ENCODE measurements around the gene KIF21B. TPM values are rescaled to one million over a fixed set of nuclear protein-coding genes. Genes with fewer than 3 reads are reported as not detected.

KIF21B gene
- total RNA-seq, 2 experiments from 2014 or later: 93.5 to 94.0 TPM

- ATAC-seq: no peak
- Mint-ChIP-seq H3K4me1 (ENCODE audit: low read depth) (peaks cover 85% of the 10 kb centered on the region), H3K27me3 (no peaks in the 10 kb centered on the region), H3K9me3 (no peaks in the 10 kb centered on the region), H3K36me3 (ENCODE audit: low read depth) (peaks cover 40% of the 10 kb centered on the region), H3K4me3 (peak overlapping the region; percentile 91), H3K27ac (peak overlapping the region; percentile 97)
- DNase-seq: peak; percentile 38
- intact Hi-C loops (cut with micrococcal nuclease): no loop called here
- POLR2A ChIA-PET: interaction anchor here (0.8 to 2.3 kb wide), 6 partner anchors 9 to 125 kb away, joined by 3 to 10 read pairs (median 3); no protein-coding TSS in a partner anchor
- CTCF ChIA-PET: interaction anchor here (1.6 to 10.7 kb wide), 7 partner anchors 8 to 102 kb away, joined by 3 to 74 read pairs (median 20); partner anchors contain the start of gene KIF21B
- TF ChIP-seq CTCF (IDR thresholded peaks at IDR 0.05): no peak
Observed at GRCh38 chr1:201016943-201017827, 6.3 kb downstream of the KIF21B start.

- DNase-seq (no peak), ATAC-seq (no peak)
- CTCF ChIA-PET: interaction anchor here (0.8 to 9.5 kb wide), 10 partner anchors 9 to 214 kb away, joined by 3 to 68 read pairs (median 9); partner anchors contain the start of gene KIF21B
- Mint-ChIP-seq H3K27me3 (no peaks in the 10 kb centered on the region), H3K9me3 (no peaks in the 10 kb centered on the region), H3K4me3 (peak overlapping the region; percentile 68), H3K27ac (peak overlapping the region; percentile 97), H3K36me3 (ENCODE audit: low read depth) (peaks cover 38% of the 10 kb centered on the region), H3K4me1 (ENCODE audit: low read depth) (peaks cover 92% of the 10 kb centered on the region)
- intact Hi-C loops (cut with micrococcal nuclease): no loop called here
- no peak for TF ChIP-seq CTCF (IDR thresholded peaks at IDR 0.05)
- POLR2A ChIA-PET: interaction anchor here (1.0 to 2.3 kb wide), 6 partner anchors 8 to 137 kb away, joined by 3 to 10 read pairs (median 4); partner anchors contain the start of genes KIF21B and TMEM9
Observed at GRCh38 chr1:201016211-201016651, 7.3 kb downstream of the KIF21B start.

- intact Hi-C loops (cut with micrococcal nuclease): no loop called here
- Mint-ChIP-seq H3K27me3 (no peaks in the 10 kb centered on the region), H3K4me3 (peak overlapping the region; percentile 68), H3K27ac (peak overlapping the region; percentile 97), H3K36me3 (ENCODE audit: low read depth) (peaks cover 37% of the 10 kb centered on the region), H3K4me1 (ENCODE audit: low read depth) (peaks cover 92% of the 10 kb centered on the region), H3K9me3 (no peaks in the 10 kb centered on the region)
- TF ChIP-seq CTCF (IDR thresholded peaks at IDR 0.05): no peak
- ATAC-seq (peak; percentile 55), DNase-seq (peak; percentile 58)
- CTCF ChIA-PET: interaction anchor here (0.8 to 9.5 kb wide), 10 partner anchors 9 to 213 kb away, joined by 3 to 68 read pairs (median 9); partner anchors contain the start of gene KIF21B
- POLR2A ChIA-PET: interaction anchor here (1.2 to 2.3 kb wide), 5 partner anchors 9 to 138 kb away, joined by 3 to 10 read pairs (median 4); partner anchors contain the start of genes KIF21B and TMEM9
Observed at GRCh38 chr1:201015551-201016091, 7.9 kb downstream of the KIF21B start.

- Mint-ChIP-seq H3K27ac (peak overlapping the region; percentile 97), H3K27me3 (no peaks in the 10 kb centered on the region), H3K4me1 (ENCODE audit: low read depth) (peaks cover 87% of the 10 kb centered on the region), H3K36me3 (ENCODE audit: low read depth) (peaks cover 37% of the 10 kb centered on the region), H3K4me3 (peak overlapping the region; percentile 29), H3K9me3 (no peaks in the 10 kb centered on the region)
- no peak for DNase-seq
- TF ChIP-seq CTCF (IDR thresholded peaks at IDR 0.05): no peak
- intact Hi-C loops (cut with micrococcal nuclease): no loop called here
- ATAC-seq: no peak
- ChIA-PET POLR2A (interaction anchor here (1.1 to 2.3 kb wide), 4 partner anchors 9 to 139 kb away, joined by 3 to 10 read pairs (median 6); partner anchors contain the start of genes KIF21B and TMEM9), CTCF (interaction anchor here (1.3 to 9.5 kb wide), 8 partner anchors 9 to 212 kb away, joined by 4 to 68 read pairs (median 12); partner anchors contain the start of gene KIF21B)
Observed at GRCh38 chr1:201014816-201015200, 8.7 kb downstream of the KIF21B start.
